Nephron (organoid): Measurements from ENCODE around the gene UTY.

ENCODE experiments used
- H3K27ac Mint-ChIP-seq, 3 experiments: 2 replicates each; pipeline ENCODE4 v1.8.0; 2020; ENCODE audit warnings: mixed read lengths in 3 of 3, mild to moderate bottlenecking in 2 of 3, moderate library complexity in 1 of 3
- H3K27me3 Mint-ChIP-seq: 2 replicates; pipeline ENCODE4 v1.8.0; 2021; ENCODE audit warnings: low read depth, mild to moderate bottlenecking, moderate library complexity, mixed read lengths
- H3K36me3 Mint-ChIP-seq: 2 replicates; pipeline ENCODE4 v1.8.0; 2020; ENCODE audit warnings: low read depth, mixed read lengths
- H3K4me1 Mint-ChIP-seq: 2 replicates; pipeline ENCODE4 v1.8.0; 2020; ENCODE audit warnings: mixed read lengths
- H3K4me3 Mint-ChIP-seq, 3 experiments: 2 replicates each; pipeline ENCODE4 v1.8.0; 2020; ENCODE audit warnings: mild to moderate bottlenecking in 3 of 3, mixed read lengths in 3 of 3, moderate library complexity in 2 of 3
- H3K9me3 Mint-ChIP-seq: 2 replicates; pipeline ENCODE4 v1.8.0; 2020; ENCODE audit warnings: mixed read lengths
- TF ChIP-seq, protein P1 (sequence below), 3 experiments: fragments of 200-600 bp; sonication (generic); IDR thresholded peaks; one replicate each; pipeline ENCODE4 v1.5.0; 2021; ENCODE audit warnings: antibody characterized with exemption in 3 of 3; ENCODE audit not compliant: unreplicated experiment in 3 of 3

UTY gene

DNA sequence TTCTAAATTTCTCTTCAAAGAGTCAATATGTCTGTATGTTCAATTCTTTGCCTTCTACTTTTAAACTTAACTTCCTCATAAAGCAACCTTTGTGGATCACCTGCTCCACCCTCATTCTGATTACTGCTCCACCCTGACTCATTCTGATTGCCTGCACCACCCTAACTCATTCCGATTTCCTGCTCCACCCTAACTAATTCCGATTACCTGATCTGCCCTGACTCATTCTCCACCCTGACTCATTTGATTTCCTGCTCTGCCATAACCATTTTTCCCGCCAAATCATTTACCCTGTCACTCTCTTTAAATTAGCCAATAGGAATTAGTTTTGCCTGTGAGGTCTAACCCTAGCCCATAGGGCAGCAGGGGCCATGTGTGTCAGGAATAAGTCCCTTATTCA, 50.3 kb downstream of the UTY start:
- no peaks in the 10 kb centered on the region for H3K36me3 Mint-ChIP-seq
- no peak overlapping the region for H3K27ac Mint-ChIP-seq
- no peaks in the 10 kb centered on the region for H3K27me3 Mint-ChIP-seq
- TF ChIP-seq, protein P1, sequence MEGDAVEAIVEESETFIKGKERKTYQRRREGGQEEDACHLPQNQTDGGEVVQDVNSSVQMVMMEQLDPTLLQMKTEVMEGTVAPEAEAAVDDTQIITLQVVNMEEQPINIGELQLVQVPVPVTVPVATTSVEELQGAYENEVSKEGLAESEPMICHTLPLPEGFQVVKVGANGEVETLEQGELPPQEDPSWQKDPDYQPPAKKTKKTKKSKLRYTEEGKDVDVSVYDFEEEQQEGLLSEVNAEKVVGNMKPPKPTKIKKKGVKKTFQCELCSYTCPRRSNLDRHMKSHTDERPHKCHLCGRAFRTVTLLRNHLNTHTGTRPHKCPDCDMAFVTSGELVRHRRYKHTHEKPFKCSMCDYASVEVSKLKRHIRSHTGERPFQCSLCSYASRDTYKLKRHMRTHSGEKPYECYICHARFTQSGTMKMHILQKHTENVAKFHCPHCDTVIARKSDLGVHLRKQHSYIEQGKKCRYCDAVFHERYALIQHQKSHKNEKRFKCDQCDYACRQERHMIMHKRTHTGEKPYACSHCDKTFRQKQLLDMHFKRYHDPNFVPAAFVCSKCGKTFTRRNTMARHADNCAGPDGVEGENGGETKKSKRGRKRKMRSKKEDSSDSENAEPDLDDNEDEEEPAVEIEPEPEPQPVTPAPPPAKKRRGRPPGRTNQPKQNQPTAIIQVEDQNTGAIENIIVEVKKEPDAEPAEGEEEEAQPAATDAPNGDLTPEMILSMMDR (IDR thresholded peaks at IDR 0.05; ENCODE audit: unreplicated experiment in 3 of 3): no peak
- H3K4me1 Mint-ChIP-seq: no peaks in the 10 kb centered on the region
- H3K4me3 Mint-ChIP-seq: no peak overlapping the region
- H3K9me3 Mint-ChIP-seq: no peaks in the 10 kb centered on the region

DNA sequence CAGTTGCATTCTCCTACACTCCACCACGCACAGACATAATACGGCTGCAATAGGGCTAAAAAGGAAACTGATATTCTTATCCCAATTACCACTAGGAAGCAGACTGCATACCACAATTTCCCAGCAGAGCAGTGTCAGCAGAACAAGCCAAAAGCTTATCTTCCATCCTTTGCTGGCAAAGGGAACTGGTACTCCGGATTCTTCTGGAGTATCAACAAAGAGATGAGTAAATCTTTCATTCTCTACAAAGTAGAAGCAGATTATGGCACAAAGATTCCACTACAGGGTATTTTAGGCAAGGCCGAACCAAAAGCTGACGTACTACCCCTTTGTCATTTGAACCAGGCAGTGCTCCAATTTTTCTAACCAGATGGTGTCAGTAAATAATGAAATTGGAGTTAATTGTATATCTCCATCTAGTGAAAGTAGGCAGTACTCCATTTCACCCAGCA, 56.5 kb downstream of the UTY start:
- TF ChIP-seq, protein P1 (IDR thresholded peaks at IDR 0.05; ENCODE audit: unreplicated experiment in 3 of 3): no peak
- no peaks in the 10 kb centered on the region for H3K27me3 Mint-ChIP-seq
- no peaks in the 10 kb centered on the region for H3K36me3 Mint-ChIP-seq
- H3K4me1 Mint-ChIP-seq: no peaks in the 10 kb centered on the region
- H3K27ac Mint-ChIP-seq: no peak overlapping the region
- H3K9me3 Mint-ChIP-seq: no peaks in the 10 kb centered on the region
- no peak overlapping the region for H3K4me3 Mint-ChIP-seq

DNA sequence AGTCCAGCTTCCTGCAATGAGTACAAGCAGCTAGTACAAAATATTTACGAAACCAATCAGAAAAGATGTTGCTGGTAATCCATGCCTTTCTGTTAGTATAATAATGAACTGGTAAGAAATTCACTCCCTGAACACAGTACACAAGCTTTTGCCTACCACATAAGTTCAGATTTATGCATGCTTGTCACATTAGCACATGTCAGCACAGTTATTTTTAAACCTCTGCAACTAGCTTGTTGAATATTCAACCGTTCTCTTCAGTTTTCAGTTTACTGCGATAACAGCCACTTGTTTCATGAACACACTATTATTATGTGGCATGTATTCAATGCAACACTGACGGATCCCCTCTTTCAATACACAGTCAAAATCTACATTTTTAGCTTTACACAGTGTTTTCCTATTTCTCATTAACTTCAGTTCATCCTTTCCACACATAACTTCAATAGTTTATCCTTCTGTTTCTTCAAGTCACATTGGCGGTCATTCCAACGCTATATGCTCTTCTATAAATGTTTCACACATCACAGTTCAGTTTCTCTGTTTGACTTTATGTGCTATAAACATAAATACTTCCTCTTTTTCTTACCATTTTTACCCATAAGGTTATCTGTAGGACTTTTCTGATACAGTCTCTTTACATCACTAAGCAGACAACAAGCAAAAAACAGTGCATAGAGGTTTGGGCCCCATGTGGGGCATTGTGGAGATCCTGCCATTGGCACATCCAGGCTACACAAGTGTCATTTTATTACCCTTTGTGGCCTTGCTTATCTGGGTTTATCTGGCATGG, 62.8 kb downstream of the UTY start:
- Mint-ChIP-seq H3K27me3 (no peaks in the 10 kb centered on the region), H3K9me3 (no peaks in the 10 kb centered on the region), H3K36me3 (no peaks in the 10 kb centered on the region), H3K4me3 (no peak overlapping the region), H3K27ac (no peak overlapping the region), H3K4me1 (no peaks in the 10 kb centered on the region)
- TF ChIP-seq, protein P1 (IDR thresholded peaks at IDR 0.05; ENCODE audit: unreplicated experiment in 3 of 3): no peak

DNA sequence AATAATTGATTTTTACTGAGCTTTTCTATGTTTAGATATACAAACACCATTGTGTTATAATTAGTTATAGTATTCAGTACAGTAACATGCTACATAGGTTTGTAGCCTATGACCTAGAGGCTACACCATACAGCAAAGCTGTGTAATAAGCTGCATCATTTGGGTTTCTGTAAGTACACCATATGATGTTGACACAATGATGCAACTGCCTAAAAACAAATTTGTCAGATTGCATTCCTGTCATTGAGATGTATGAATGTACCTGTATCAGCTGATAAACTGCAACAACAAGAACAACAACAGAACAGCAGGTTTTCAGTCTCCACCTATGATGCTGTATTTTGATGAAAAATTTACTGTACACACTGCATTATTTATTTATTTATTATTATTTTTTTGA, 64.3 kb downstream of the UTY start:
- Mint-ChIP-seq H3K27me3 (no peaks in the 10 kb centered on the region), H3K4me3 (no peak overlapping the region), H3K9me3 (no peaks in the 10 kb centered on the region), H3K4me1 (no peaks in the 10 kb centered on the region), H3K27ac (no peak overlapping the region), H3K36me3 (no peaks in the 10 kb centered on the region)
- TF ChIP-seq, protein P1 (IDR thresholded peaks at IDR 0.05; ENCODE audit: unreplicated experiment in 3 of 3): no peak

DNA sequence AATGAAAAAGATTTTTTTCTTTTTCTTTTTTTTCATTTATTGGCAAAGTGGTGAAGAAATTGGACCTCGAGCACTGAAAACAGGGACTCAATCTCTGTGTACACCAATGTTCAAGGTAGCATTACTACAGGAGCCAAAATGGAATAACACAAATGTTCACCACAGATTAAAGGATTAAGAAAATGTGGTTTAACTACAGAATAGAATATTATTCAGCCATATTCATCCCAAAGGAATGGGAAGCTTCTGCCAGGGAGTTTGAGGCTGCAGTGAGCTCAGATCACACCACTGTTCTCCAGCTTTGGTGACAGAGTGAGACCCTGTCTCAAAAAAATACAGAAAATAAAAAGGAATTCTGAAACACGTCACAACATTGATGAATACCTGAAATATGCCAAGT, 81.0 kb downstream of the UTY start:
- Mint-ChIP-seq H3K9me3 (no peaks in the 10 kb centered on the region), H3K27me3 (no peaks in the 10 kb centered on the region), H3K27ac (no peak overlapping the region), H3K4me3 (no peak overlapping the region), H3K36me3 (no peaks in the 10 kb centered on the region), H3K4me1 (no peaks in the 10 kb centered on the region)
- TF ChIP-seq, protein P1 (IDR thresholded peaks at IDR 0.05; ENCODE audit: unreplicated experiment in 3 of 3): no peak

DNA sequence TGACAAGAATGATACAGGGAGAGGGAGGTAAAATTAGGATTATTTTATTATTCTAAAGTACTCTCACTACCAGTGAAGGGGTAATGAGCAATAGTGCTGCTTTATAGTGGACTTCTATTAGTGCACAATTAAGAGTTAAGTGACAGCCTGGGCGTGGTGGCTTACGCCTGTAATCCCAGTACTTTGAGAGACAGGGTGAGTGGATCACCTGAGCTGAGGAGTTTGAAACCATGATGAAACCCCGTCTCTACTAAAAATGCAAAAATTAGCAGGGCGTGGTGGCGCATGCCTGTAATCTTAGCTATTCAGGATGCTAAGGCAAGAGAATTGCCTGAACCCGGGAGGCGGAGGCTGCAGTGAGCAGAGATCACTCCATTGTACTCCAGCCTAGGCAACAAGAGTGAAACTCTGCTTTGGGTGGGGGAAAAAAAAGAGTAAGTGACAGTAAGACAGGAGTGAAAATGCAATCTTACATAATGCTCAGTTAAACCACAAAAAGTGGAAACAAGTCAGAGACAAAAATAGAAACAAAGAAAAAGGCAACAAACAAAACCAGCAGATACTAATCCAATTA, 98.6 kb downstream of the UTY start:
- Mint-ChIP-seq H3K27ac (no peak overlapping the region), H3K4me1 (no peaks in the 10 kb centered on the region), H3K27me3 (no peaks in the 10 kb centered on the region), H3K36me3 (no peaks in the 10 kb centered on the region), H3K4me3 (no peak overlapping the region), H3K9me3 (no peaks in the 10 kb centered on the region)
- TF ChIP-seq, protein P1 (IDR thresholded peaks at IDR 0.05; ENCODE audit: unreplicated experiment in 3 of 3): no peak
